Occipital lobe (tissue), 2 donors: ENCODE data around the gene METTL26. TPM values are rescaled to one million over a fixed set of nuclear protein-coding genes. Genes with fewer than 3 reads are reported as not detected.

Source experiments
- DNase-seq: peaks from one replicate; lab custom pipeline; 2025; lab: John Stamatoyannopoulos, UW
- total RNA-seq: library from RNA; depleted of rRNA; stranded (reverse); fragments of >200 nt; gene quantifications from one replicate; pipeline ENCODE4 v1.2.3, GENCODE V29; 2014

Gene METTL26
- total RNA-seq, 1 donor from 2014 or later, result 25.3 TPM

DNA sequence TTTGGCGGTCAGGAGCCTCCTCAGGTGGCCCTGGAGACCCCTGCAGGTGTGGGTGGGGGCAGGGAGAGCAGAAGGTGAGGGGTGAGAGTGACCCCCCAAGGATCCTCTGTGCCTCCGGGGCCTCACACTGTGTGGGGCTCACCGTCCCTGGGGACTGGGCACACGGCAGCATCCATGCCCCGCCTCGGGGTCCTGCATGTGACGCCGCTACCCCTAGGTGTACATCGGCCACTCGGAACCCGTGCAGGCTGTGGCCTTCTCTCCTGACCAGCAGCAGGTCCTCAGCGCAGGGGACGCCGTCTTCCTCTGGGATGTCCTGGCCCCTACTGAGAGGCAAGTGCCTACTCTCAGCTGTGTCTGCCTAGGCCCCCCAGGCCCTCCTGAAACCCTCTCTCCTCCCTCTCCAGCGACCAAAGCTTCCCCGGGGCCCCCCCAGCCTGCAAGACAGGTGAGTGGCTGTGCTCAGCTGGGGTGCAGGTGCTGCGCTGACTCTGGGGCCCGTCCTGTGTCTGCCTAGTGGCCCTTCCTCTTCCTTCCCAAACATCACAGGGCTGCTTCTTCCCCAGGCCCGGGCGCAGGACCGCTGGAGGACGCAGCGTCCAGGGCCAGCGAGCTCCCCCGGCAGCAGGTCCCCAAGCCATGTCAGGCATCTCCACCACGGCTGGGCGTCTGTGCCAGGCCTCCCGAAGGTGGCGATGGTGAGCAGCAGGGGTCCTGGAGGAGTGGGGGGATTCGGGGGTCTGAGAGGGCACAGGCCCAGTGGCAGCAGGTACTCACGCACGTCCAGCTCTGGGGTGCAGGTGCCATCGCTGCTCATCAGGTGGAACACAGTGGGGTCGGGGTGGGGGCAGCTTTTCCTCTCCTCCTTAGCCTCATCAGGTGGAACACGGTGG lies 22.8 kb upstream of the METTL26 start:
- no peak for DNase-seq

DNA sequence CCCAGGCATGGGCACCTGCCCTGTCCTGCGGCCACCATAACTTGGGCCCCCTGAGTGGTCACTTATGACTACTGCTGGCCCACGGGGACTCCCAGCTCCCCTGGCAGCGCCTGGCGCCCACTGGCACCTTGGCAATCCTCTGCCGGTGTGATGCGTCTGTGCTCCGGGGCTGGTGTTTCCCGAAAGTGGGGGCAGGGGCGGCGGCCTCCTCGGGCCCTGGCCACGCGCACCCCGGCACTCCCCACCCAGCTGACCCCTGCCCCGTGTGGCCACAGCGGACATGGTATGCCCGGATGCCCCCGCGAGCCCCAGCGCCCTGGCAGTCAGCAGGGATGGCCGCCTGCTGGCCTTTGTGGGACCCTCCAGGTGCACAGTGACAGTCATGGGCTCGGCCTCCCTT lies 21.4 kb upstream of the METTL26 start:
- DNase-seq, result no peak

DNA sequence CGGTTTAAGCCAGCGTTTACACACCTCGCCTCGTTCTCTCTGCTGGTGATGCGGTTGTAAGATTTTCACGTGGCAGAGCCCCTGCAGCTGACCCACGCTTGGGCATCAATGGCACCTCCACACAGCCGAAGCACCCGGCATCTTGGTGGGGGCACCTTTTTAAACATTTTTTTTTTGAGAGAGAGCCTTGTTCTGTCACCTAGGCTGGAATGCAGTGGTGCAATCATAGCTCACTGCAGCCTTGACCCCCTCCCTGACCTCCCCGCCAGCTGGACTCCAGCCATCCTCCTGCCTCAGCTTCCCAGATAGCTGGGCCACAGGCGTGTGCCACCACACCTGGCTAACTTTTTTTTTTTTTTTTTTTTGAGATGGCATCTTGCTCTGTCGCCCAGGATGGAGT lies 17.9 kb upstream of the METTL26 start:
- DNase-seq, result no peak

DNA sequence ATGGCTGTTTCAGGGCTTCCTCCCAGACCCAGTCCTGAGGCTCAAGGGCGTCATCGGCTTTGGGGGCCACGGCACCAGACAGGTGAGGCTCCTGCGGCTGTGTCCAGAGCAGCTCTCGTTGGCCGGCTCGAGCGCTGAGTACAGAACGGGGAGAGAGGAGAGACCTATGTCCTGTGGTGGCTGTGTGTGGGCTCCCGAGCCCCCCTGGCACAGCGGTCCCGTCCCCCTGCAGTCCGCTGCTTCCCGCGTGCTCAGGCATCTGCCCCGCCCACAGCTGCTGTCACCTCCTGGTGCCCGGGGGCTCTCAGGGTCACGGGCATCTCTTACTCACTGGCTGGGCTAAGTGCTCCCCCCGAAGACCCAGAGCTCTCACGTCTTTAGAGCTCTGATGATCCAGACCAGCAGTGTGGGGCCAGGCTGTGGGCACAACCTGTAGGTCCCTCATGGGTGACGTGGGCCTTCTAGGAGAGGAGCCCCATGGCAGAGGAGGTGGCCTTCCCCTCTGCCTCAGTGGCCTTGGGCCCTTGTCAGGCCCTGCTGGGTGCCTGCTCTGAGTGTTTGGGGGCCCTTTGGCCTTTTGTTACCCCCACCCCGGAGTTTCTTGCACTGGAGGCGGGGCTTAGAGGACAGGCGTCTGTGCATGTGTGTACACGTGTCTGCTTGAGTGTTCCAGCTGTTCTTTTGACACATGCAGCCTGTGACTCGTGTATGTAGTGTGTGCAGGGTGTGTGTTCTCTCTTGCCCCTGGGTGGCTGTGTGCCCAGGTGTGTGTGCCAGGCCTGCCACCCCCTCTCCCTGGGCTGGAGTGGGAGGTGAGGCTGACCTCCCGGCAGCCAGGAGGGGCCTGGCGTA lies 16.6 kb upstream of the METTL26 start:
- DNase-seq, result no peak

DNA sequence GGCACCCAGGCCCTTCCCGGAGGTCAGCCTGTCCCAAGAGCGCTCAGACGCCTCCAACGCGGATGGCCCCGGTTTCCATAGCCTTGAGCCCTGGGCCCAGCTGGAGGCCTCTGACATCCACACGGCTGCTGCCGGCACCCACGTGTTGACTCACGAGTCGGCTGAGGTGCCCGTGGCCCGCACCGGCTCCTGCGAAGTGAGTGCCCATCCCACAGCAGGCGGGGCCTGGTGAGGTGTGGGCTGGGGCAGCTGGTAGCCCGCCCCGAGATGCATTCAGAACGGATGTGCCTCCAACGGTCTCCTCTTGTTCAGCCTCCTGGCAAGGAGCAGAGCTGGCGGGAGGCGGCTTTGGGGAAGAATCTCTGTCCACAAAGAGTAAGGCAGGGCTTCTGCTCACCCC lies 15.7 kb upstream of the METTL26 start:
- no peak for DNase-seq

DNA sequence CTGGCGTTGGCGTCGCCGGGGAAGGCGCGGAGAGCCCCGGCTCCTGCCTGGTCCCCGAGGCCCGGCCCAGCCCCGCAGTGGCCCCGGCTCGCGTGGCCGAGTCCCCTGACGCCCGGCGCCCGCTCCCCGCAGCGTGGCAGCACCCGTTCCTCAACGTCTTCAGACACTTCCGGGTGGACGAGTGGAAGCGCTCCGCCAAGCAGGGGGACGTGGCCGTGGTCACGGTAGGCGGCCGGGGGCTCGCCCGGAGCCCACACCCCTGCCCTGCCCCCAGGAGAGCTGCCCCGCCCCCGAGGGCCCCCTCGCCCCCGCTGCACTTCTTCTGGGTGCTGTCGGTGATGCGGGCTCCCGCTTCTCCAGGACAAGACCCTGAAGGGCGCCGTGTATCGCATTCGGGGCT lies 13.5 kb upstream of the METTL26 start:
- no peak for DNase-seq

DNA sequence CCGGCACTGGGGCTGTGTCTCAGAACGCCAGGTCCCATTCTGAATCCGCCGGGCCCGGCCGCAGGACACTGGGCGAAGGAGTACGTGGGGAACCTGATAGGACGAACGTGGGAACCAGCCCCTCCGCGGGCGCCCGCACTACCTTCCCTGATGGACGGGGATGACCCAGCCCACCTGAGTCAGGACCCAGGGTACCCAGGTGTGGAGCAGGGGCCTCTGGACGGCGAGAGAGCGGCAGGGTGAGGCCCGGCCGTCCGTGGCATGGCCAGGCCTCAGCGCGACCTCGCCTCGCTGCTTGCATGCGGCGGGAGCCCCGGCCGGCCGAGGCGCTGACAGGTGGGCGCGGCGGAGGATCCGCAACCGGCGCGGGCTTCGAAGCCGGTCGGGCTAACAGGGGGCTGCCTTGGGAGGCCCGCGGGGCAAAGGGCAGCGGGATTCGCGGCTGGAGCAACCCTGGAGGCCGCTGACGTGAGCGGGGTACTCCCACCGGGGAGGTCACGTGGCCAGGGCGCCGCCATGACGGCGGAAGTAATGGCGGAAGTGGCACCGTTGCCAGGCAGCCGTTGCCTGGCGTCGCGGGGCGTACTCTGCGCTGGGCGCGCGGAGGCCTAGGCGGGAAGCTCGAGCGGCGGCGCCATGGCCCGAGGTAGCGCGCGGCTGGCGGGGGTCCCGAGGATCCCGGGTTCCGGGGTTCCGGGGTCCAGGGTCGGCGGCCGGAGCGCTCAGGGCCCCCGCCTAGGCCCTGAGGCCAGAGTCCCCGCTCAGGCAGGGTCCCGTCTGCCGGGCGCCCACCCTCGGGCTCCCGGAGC lies 12.9 kb upstream of the METTL26 start, which contains the start of gene WDR90:
WDR90 (plus strand) TSS at position 585 of the 809 bp plus-strand sequence; CDS start at position 637, 52 bp downstream.
- peak; percentile 82 for DNase-seq

DNA sequence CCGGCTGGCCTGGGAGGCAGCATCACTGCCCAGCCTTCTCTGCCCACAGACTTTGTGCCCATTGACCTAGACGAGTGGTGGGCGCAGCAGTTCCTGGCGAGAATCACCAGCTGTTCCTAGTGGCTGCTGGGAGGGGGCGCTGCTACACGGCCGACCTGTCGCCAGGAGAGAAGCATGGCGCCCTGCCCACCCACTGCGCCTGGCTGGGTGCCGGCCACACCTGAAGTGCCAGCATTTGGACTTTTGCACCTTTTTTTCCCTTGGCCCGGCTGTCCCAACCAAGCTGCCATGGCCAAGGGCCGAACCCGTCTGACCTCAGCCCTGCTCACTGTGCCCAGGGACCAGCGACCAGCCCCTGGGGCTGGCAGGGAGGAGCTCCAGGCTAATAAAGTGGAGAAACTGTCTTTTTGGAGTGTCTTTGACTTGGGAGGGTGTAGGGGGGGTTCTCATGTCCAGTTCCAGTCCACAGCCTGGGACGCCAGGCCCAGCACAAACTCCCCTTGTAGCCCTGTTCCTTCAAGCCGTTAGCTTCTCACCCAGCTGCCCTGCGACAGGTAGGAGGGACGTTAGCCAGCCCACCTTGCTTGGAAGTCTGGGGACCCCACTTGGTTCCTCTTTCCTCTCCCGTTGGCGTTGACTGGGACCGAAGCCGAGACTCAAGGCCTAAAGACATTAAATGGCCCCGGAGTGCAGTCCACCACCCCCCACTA lies 12.1 kb upstream of the METTL26 start:
- no peak for DNase-seq

DNA sequence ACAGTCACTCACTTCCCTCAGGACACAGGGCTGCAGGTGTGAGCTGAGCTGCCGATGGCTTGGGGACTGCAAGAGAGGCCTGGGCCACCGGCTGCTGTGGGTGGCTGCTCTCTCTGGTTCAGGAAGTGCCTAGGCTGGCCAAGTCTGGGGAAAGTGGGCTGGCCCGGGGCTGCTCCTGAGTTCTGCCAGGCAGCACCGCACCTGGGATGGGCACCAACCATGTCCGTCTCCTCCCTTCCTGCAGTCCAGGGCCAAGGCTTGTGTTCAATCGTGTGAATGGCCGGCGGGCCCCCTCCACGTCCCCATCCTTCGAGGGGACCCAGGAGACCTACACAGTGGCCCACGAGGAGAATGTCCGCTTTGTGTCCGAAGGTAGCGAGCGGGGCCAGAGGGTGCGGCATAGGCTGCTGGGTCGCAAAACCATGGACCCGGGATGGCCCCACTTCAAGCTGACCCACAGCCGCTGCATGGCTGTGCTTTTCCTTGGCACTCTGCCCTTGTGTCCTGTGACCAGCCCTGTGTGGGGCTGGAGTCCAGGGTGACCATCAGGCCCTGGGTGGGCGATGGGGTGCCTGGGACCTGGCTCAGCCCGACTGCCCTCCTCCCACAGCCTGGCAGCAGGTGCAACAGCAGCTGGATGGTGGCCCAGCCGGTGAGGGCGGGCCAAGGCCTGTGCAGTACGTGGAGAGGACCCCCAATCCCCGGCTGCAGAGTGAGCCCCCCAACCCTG lies 11.2 kb upstream of the METTL26 start:
- DNase-seq, result no peak

DNA sequence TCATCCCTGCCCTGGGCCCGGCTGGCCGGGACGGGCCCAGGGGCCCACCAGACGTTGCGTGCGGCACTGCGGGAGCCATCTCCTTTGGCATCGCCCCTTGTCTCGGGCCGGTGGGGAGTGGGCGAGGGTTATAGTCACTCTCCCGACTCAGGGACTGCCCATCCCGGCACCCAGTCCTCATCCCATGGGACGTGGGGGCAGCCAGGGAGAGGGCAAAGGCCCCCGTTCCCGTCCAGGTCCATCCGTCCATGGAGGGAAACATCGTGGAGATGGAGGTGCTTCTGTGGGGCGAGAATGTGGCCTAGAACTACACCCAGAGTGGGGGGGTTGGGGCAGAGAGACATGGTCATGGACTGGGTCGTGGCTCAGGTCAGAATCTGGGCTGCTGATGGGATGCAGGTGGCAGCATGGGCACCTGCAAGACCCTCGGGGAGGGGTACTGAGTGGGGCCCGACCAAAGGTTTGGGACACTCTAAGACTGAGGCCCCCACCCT lies 10.6 kb upstream of the METTL26 start:
- DNase-seq, result no peak

DNA sequence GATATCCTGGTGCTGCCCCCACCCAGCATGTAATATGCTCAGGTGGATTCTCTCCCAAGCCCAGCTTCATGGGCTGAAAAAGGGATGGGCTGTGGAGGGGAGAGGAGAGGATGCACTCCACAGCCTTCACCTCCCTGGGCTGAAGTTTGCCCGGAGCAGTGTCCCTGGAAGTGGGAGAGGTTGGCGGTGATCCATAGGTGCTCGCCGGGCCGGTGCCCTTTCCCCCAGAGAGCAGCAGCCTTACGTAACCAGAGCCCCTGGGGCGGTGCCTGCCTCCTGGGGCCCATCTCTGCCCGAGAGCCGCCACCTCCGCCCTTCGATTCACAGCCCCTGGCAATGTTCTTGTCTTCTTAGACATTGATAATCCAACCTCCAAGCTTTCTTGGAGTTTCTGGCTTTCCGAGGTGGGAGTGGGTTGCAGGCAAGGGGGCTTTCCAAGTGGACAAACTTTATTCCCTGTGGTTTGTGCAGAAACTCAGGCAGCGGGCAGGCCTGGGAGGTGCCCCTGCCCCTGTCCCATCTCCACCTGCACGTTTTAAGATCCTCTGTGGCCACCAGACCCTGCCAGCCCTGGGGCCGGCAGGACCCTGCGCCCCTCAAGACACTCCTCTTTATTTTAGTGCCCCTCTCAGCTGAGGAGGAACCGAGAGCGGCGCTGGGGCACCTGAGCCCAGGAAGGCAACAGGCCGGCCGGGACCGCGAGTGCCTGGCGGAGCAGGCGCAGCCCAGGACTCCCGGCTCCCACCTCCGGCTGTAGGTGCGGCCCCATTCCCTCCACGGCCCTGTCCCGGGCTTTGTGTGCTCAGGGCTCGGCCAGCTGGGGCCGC lies 10.0 kb upstream of the METTL26 start:
- DNase-seq, result no peak

DNA sequence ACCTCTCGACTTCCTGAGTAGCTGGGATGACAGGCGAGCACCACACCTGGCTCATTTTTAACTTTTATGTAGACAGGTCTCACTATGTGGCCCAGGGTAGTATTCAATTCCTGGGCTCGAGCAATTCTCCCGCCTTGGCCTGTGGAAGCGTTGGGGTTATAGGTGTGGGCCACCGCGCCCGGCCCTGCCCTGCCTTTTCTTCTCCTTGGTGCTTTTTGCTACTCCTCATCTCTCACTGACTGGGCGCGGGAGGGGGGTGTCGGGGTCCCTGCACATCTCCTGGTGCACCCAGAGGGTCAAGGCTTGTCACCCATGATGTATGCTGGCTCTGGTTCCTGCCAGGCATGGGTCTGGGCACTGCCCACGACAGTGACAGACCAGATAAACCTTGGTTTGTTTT lies 8.5 kb upstream of the METTL26 start:
- DNase-seq, result no peak

DNA sequence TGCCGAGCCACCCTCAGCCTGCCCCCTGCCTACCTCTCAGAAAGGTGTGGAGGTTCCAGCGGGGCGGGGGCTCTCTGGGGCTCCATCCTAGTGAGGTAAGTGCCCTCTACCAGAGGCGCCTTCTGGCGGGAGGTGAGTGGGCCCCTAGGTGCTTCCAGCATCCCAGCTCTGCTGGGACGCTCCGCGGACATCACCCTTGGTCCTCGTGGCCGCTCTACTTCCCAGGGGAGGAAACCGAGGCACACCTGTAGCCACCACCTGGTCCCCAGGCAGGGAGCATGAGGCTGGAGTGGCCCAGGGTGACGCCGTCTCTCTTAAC lies 6.9 kb upstream of the METTL26 start:
- no peak for DNase-seq

DNA sequence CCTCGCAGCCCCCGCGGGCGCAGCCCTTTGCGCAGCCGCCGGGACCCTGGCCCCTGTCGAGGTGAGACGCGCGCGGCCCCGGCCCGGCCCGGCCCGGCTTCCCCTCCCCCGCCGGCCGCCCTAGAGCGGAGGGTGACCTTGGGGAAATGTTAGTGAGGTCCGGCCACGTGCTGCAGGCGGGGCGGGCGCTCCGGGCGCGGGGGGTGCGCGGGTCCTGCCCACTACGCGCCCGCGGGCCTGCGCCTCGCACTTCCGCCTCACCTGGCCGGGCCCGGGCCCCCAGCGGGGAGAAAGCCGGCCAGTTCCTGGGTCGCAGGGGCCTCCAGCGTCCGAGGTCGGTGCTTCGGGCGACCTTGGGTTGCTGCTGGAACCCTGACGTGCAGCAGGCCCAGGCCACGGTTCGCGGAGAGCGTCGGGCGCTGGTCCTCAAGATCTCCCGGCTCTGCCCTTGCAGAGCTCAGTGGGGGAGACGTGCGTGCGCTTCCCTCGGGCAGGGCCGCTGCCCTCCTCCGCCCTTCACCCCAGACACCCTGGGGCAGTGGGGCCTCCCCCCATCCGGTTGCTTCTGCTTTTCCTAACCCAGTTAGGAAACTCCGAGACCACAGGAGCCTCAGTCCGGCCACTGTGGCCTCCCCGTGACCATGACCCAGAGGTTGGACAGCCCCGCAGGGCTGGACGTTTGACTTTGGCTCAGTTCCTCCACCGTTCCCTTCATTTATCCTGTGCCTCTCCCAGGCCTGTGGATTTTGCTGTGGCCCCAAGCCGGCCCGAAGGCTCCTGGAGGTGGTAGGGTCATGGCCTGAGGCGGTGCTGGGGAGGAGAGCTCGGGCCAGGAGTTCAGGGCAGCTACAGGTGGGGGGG lies 6.3 kb upstream of the METTL26 start:
- no peak for DNase-seq

DNA sequence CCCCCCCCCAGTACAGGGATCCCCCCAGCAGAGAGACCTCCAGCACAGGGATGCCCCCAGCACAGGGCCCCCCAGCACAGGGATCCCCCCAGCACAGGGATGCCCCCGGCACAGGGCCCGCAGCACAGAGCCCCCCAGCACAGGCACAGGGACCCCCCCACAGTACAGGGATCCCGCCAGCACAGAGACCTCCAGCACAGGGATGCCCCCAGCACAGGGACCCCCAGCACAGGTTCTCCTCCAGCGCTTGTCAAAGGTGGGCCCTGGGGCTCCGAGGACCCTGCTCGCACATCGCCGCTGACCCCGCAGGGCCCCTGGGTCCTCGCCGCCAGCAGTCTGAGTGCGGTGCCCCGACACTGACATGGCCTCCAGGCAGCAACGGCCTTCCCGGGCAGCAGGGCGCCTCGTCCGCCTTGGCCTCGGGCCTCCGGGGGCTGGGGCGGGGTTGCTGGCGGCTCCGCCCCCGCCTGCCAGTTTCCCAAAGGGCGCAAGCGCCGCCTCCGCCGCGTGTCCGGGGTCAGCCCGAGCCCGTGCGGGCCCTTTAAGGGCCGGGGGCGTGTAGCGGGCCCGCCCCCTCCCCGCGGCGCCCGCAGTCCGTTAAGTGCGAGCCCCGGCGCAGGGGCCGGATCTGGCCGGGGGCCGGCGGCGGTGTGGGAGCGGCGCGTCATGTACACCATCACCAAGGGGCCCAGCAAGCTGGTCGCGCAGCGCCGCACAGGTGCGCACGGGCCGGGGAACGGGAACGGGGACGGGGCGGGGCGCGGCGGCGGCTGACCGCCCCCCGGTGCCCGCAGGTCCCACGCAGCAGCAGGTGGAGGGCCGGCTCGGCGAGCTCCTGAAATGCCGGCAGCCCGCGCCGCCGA lies 5.5 kb upstream of the METTL26 start, which contains the start of gene MCRIP2:
MCRIP2 (plus strand) TSS at position 503 of the 863 bp plus-strand sequence; CDS start at position 667, 164 bp downstream.
- peak; percentile 70 for DNase-seq

DNA sequence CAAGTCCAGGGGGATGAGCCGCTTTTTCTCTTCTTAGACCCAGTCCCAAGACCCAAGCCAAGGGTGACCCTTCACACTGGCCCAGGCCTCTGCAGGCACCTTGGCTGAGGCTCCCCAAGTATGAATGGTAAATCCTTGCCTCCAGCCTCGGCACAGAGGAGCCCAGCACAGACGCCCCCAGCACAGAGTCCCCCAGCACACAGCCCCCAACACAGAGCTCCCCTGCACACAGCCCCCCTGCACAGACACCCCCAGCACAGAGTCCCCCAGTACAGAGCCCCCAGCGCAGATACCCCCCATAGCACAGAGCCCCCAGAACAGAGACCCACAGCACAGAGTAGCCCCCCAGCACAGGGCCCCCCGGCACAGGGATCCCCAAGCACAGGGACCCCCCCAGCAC lies 4.5 kb upstream of the METTL26 start:
- DNase-seq, result no peak

DNA sequence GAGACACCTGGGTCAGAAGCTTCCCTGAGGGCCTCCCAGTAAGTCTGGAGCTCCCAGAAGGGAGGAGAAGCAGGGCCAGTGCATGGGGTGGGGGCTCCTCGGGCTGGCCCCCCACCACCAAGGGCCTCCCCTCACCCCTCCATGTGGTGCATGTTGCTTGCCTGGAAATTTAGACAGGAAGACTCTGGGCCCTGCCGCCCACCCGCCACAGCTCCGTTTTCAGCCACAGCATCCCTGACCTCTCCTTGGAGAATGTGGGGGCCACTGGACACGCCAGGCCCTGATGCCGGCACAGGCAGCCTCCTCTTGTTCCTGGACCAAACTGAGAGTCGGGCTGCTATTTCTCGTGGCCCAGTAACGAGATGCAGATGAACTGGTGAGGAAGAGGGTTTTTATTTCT lies 2.7 kb upstream of the METTL26 start:
- no peak for DNase-seq
